Measurements from ENCODE around the gene CFAP74.

DNA sequence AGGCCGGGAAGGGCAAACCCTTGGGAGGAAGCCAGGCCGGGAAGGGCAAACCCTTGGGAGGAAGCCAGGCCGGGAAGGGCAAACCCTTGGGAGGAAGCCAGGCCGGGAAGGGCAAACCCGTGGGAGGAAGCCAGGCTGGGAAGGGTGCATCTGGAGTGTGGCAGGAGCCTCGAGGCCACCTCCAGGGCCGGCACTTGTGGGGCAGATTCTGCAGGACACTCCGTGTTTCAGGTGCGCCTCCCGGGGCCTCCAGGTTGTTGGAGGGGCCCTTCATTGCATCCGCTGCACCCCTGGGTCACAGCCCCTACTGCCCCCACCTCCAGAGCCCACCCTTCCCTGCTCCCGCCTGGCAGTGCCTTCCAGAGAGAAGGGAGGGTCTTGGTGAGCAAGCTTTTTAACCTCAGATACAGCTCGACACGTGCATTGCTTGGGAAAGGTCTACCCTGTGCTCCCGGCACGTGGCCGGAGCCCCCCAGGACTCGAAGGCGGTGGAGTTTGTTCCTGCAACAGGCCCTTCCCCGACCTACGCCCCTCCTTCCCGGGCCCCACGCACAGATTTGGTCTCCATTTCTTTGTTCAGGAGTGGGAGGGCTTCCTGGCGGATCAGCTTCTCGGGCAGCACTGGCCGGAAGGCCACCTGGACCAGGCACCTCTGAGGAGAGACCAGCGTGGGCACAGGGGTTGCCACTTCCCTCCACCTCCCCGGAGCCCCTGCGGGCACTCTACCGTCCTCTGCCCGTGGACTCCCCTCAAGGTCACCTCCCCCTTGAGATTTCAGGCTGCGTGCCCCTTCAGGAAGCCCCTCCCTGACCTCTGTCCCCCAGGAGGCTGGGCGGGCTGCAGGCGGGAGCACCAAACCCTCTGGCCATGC is 75.1 kb downstream of the CFAP74 start:
- TF ChIP-seq, protein P1, sequence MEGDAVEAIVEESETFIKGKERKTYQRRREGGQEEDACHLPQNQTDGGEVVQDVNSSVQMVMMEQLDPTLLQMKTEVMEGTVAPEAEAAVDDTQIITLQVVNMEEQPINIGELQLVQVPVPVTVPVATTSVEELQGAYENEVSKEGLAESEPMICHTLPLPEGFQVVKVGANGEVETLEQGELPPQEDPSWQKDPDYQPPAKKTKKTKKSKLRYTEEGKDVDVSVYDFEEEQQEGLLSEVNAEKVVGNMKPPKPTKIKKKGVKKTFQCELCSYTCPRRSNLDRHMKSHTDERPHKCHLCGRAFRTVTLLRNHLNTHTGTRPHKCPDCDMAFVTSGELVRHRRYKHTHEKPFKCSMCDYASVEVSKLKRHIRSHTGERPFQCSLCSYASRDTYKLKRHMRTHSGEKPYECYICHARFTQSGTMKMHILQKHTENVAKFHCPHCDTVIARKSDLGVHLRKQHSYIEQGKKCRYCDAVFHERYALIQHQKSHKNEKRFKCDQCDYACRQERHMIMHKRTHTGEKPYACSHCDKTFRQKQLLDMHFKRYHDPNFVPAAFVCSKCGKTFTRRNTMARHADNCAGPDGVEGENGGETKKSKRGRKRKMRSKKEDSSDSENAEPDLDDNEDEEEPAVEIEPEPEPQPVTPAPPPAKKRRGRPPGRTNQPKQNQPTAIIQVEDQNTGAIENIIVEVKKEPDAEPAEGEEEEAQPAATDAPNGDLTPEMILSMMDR (IDR thresholded peaks at IDR 0.05; ENCODE audit: borderline replicate concordance, extremely low read depth, low read length, poor library complexity, severe bottlenecking) = no peak
- TF ChIP-seq EZH2 (IDR thresholded peaks at IDR 0.05; ENCODE audit: borderline replicate concordance, low read depth, low read length, severe bottlenecking) = no peak

Measured in DND-41 (cell line).